ENCODE measurements around the gene GRAP2.
"Not testable (repeated sequence)": the region's sequence is repeated elsewhere in the genome, so short reads cannot be mapped to it uniquely, and the experiment has no call there.

The GRAP2 gene

GRCh38 chr22:39900306-39901227, at the start of gene GRAP2:
Gene GRAP2 (plus strand): TSS chr22:39901084. CDS start chr22:39947107, 46,023 bp downstream.
- peak; percentile 92 to 93 for ATAC-seq

- ATAC-seq: no peak
These were observed 49.1 kb upstream of the GRAP2 start for GRCh38 chr22:39851606-39852315.

- ATAC-seq: no peak
These were observed 48.1 kb upstream of the GRAP2 start for GRCh38 chr22:39852799-39853198.

- no peak for ATAC-seq
These were observed 44.3 kb upstream of the GRAP2 start for GRCh38 chr22:39856588-39856987.

GRCh38 chr22:39859903-39860588, 40.8 kb upstream of the GRAP2 start:
- peak in 1 of 2 donors; percentile 36 for ATAC-seq

- no peak for ATAC-seq
These were observed 32.1 kb upstream of the GRAP2 start for GRCh38 chr22:39868741-39869140.

- not testable (repeated sequence) for ATAC-seq
These were observed 31.1 kb upstream of the GRAP2 start for GRCh38 chr22:39869797-39870196.

- ATAC-seq: no peak
These were observed 29.7 kb upstream of the GRAP2 start for GRCh38 chr22:39871008-39871798.

GRCh38 chr22:39872548-39872947, 28.3 kb upstream of the GRAP2 start:
- ATAC-seq: no peak

- peak in 1 of 2 donors; percentile 55 for ATAC-seq
These were observed 26.9 kb upstream of the GRAP2 start for GRCh38 chr22:39873965-39874364.

- not testable (repeated sequence) for ATAC-seq
These were observed 25.6 kb upstream of the GRAP2 start for GRCh38 chr22:39875176-39875885.

- ATAC-seq: no peak
These were observed 23.6 kb upstream of the GRAP2 start for GRCh38 chr22:39877079-39877845.

GRCh38 chr22:39880722-39881121, 20.2 kb upstream of the GRAP2 start:
- ATAC-seq: no peak

- ATAC-seq: no peak
These were observed 17.8 kb upstream of the GRAP2 start for GRCh38 chr22:39883057-39883456.

- ATAC-seq: not testable (repeated sequence)
These were observed 11.0 kb upstream of the GRAP2 start for GRCh38 chr22:39889924-39890323.

GRCh38 chr22:39893526-39893925, 7.4 kb upstream of the GRAP2 start, which contains the start of gene ENTHD1:
Gene ENTHD1 (minus strand): TSS chr22:39893760. CDS start chr22:39887748, 6,012 bp downstream.
- no peak for ATAC-seq

- no peak for ATAC-seq
These were observed 6.3 kb upstream of the GRAP2 start for GRCh38 chr22:39894554-39895092.

- no peak for ATAC-seq
These were observed 5.2 kb upstream of the GRAP2 start for GRCh38 chr22:39895682-39896081.

GRCh38 chr22:39896313-39896996, 4.4 kb upstream of the GRAP2 start:
- no peak for ATAC-seq

GRCh38 chr22:39897841-39898240, 3.0 kb upstream of the GRAP2 start:
- no peak for ATAC-seq

Measured in activated CD4-positive, CD25-positive, alpha-beta regulatory T cell treated with anti-CD3 and anti-CD28 coated beads, Interleukin-2, amount 50 U/mL, for 24 hours (primary cell).